ENCODE measurements around the gene RHOJ. TPM values are rescaled to one million over a fixed set of nuclear protein-coding genes. Genes with fewer than 3 reads are reported as not detected.

Gene RHOJ
- total and polyA plus RNA-seq, 2 of the 13 experiments (the other 11 are each of a cell fraction or from before 2014, with no cell fraction given), result 0.22 to 1.3 TPM

GRCh38 chr14:63212209-63212608 is 8.0 kb downstream of the RHOJ start (continued):
- TF ChIP-seq ZNF280D (CRISPR knock-in tag; IDR thresholded peaks at IDR 0.05) (no peak), HNRNPH1 (optimal IDR thresholded peaks at IDR 0.05; ENCODE audit: low read depth, low read length) (no peak), ZNF33B (CRISPR knock-in tag; IDR thresholded peaks at IDR 0.05) (no peak), ZFP62 (CRISPR knock-in tag; IDR thresholded peaks at IDR 0.05) (no peak), ZNF232 (CRISPR knock-in tag; IDR thresholded peaks at IDR 0.05; ENCODE audit: borderline replicate concordance) (no peak), RORA (CRISPR knock-in tag; IDR thresholded peaks at IDR 0.05) (no peak)

- no peaks in the 10 kb centered on the region for H3K27me3 ChIP-seq (ENCODE audit: control insufficient read depth in 1 of 2, insufficient read depth in 2 of 2, low read length in 2 of 2)
- no peak for DNase-seq (ENCODE audit: low spot score)
- H3K4me3 ChIP-seq (replicated peaks in 1 of 3; ENCODE audit: insufficient read depth in 1 of 3, low read depth in 2 of 3, low read length in 3 of 3), result no peak overlapping the region
- intact Hi-C loops (cut with micrococcal nuclease; ENCODE audit: unreplicated experiment) (no loop called here), in situ Hi-C loops (cut with HindIII; ENCODE audit: extremely low pct_ligation_motif_present, low pct_unique_long_range_greater_than_20kb) (no loop called here)
- H2AFZ ChIP-seq (ENCODE audit: low read length), result no peak overlapping the region
- H4K20me1 ChIP-seq (ENCODE audit: insufficient read depth, low read length), result no peaks in the 10 kb centered on the region
- CTCF ChIA-PET (ENCODE audit: low intra/inter-chr PET ratio, low total read pairs), result no interaction called here
- no peaks in the 10 kb centered on the region for H3K4me1 ChIP-seq (ENCODE audit: insufficient read depth, low read length)
- no peaks in the 10 kb centered on the region for H3K79me2 ChIP-seq (ENCODE audit: insufficient read depth, low read length)
- no peak for TF ChIP-seq ZNF383 (CRISPR knock-in tag; IDR thresholded peaks at IDR 0.05; ENCODE audit: borderline replicate concordance)
- no peak for TF ChIP-seq ZNF451 (CRISPR knock-in tag; IDR thresholded peaks at IDR 0.05)
- TF ChIP-seq XBP1 (CRISPR knock-in tag; IDR thresholded peaks at IDR 0.05), result no peak
- no peak for TF ChIP-seq ZFP62 (CRISPR knock-in tag; IDR thresholded peaks at IDR 0.05)
- no peaks in the 10 kb centered on the region for H3K36me3 ChIP-seq (replicated peaks in 1 of 2; ENCODE audit: control insufficient read depth in 1 of 2, insufficient read depth in 2 of 2, low read length in 2 of 2)
- FAIRE-seq, result no peak
- ATAC-seq, result no peak
- WGBS (ENCODE audit: low lambda C conversion rate), result 7% methylated on average over 2 of the region's 2 CpGs
- H3K9me3 ChIP-seq (ENCODE audit: low read length), result no peaks in the 10 kb centered on the region
- H3K27ac ChIP-seq (ENCODE audit: extremely low read length, insufficient read depth, low read length), result no peak overlapping the region
- POLR2A ChIA-PET, result no interaction called here
- no TSS peak for BruUV-seq (replicated peaks)
- H3K9ac ChIP-seq (ENCODE audit: insufficient read depth, low read depth, low read length), result no peak overlapping the region
- no peak overlapping the region for H3K4me2 ChIP-seq (ENCODE audit: low read depth, low read length)
Measured at GRCh38 chr14:63212776-63213500, 8.7 kb downstream of the RHOJ start.
